Medulla oblongata (tissue), 1 donor: ENCODE data around the gene OR6S1.

Experiments used
- DNase-seq: peaks from one replicate; pipeline ENCODE4 v3.0.0-alpha.2; 2015; ENCODE audit errors: extremely low spot score

The OR6S1 gene

DNA sequence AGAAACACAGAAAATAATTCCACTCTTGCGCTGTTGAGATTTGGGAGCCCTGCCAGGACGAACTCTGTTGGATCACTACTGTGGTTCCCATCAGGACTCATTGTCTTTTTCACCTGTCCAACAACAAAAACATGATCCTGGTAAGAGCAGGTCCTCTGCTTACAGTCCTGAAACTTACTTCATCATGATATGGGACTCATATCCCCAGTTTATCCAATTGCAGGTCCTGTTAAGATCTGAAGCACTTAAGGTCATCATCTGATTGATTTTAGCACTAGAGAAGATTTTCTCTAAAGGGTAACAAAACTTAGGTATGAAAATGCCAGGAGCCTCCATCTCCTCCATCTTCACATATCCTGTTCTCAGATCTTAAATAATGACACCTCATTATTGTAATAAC lies at the start of gene OR6S1:
OR6S1 (minus strand) TSS at position 101 of the 400 bp plus-strand sequence; CDS start at position 101, 0 bp downstream.
- no peak for DNase-seq

DNA sequence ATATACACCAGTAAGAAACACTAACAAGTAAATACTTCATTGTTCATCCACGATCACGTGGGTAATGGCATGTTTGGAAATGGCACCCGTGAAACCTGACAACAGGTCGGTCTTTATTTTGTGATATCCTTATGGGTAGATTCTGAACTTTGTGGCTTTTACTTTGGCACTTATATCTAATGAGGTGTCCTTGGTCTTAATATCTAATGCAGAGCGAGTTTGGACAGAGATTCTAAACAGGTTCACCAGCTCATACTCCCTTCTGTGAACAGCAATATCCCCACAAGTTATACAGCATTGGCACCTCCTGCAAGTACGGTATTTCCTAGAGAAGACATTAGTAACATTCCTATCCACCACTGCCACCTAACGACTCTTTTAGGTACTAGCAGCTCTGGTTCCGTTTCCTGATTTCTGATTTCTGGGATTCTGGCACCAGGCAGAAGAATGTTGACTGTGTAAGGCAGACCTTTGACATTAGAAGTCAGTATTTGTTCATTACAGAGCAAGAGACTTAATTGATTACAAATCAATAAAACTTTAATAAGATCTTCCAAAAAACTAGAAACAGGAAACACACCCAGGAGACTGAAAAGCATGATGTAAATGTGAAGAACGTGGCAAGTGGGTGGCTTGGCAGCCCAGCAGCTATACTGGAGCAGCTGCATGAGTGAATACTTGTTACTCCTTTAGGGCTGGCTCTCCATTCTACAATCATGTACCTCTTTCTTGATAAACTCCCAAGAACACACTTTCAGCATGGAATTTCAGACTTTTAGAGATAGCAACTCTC lies 49.6 kb upstream of the OR6S1 start:
- peak; percentile 92 for DNase-seq

- no peak for DNase-seq
These were observed 46.8 kb upstream of the OR6S1 start, which contains the start of gene ANG for GRCh38 chr14:20688167-20688839. TSS of gene ANG (plus strand) at chr14:20688764. CDS start at chr14:20693565, 4,801 bp downstream.

DNA sequence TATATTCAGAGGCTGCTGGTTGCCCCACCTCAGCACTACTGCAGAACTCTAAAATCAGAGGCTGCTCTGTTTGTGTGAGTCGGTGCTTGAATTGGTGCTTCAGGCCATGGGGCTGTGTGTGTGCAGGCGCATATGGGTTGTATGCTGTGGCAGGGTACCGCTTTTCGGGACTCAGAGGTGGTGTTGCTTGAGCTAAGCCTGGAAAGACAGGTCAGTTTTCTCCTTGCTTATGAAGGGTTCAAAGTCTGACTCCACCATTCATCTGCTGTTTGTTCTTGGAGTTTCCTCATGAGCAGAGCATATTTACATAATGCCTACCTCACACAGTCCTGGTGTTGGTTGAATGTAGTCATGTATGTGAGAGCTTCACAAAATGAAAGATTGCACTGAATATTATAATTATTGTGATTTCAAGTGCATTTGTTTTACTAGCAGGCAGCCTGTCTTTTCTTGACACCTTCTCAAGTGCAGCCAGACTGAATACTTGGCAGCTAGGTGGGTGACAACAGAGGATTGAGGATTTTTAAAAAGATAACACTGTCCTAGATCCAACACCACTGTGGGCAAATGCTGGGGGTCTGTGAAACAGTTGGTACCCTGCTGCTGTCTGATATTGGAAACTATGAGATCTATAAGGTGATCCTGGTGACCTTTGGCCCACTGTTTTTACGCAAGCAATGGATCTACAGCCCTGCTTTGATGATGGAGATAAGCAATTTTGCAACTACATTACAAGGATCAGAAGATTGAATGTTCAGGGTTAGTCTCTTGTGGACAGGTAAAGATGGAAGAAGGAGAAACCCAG lies 46.1 kb upstream of the OR6S1 start:
- no peak for DNase-seq

DNA sequence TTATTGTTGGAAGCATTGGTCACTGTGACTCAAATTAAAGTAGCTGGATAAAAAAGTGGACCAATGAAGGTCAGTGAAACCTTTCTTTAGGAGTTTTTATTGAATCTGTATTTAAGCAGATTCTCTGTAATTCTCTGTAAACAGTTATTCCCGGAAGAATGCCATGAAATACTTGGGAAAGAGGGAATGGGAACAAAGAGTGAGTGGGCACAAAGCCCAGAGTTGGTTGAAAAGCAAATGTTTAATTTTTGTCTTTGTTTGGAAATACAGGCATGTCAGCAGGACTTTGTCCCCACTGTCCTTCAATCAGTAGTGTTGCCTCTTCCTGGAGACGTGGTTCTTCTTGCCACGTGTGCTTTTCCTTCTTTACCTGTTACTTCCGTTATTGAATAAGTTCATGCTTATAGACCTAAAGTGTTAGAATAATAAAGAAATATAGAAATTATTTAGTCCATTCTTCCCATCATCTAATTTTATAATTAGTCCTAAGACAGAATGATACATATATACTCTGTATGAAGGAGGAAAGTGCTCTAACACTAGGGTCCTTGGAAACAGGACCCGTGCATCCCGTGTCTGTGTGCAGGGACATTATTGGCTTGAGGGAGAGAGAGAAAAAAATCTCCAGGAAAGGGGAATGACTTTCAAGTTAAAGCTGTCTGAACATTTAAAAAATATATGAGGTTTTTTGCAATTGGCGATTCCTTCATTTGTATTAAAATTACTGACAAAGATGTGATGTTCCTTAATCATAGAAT lies 45.1 kb upstream of the OR6S1 start:
- DNase-seq, result no peak

GRCh38 chr14:20684662-20685456 lies 43.4 kb upstream of the OR6S1 start:
- DNase-seq, result peak; percentile 58

DNA sequence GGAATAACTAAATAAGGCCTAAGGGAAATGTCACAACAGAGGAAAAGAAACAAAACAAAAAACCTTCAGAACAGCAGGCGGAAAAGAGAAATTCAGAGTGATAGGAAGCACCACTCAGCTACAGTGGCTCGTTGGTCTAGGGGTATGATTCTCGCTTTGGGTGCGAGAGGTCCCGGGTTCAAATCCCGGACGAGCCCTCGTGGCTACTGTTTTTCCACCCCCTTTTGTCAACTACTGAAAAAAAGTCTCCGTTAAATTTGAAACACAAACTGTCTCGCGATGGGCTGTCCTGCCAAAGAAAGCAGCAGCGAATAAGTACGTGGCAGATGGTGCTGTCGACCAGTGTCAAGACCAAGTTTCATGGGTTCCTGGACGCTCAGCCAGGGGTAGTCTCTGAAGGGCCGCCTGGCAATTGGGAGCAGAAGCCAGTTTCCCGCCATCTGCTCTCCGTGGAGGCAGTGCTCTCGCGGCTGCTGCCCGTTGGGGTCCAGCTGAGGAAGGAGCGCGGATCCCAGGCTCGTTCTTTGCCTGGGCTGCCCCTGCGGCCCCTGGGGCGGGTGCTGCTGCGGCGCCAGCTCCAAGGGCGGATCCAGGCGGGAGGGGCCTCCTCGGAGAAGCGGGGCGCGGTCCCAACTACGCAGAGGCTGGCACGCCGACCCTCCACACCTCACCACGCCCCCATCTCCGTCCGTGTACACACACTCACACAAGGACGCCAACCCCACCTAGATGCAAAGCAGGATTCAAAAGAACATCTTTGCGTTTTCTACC lies 42.6 kb upstream of the OR6S1 start, which contains the start of gene RNASE4:
RNASE4 (plus strand) TSS at position 670 of the 771 bp plus-strand sequence. CDS start 14,812 bp downstream, outside the sequence.
- DNase-seq, result peak; percentile 92

- DNase-seq, result peak; percentile 96
These were observed 41.8 kb upstream of the OR6S1 start for GRCh38 chr14:20683125-20683890.

GRCh38 chr14:20682435-20683124 lies 41.1 kb upstream of the OR6S1 start:
- peak; percentile 98 for DNase-seq

DNA sequence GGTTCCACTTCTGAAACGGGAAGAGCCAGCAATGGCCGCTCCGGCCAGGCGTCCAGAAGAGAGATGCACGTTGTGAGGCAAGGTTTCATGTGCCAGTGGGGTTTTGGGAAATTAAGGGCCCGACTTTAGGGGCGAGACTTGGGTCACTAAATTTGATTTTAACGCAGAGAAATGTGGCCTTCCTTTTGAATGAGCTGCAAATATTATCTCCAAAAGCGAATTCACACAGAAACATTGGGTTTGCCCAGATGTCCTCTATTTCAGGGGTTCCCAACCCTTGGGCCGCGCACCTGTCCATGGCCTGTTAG lies 40.6 kb upstream of the OR6S1 start:
- DNase-seq, result no peak

- peak; percentile 92 for DNase-seq
These were observed 40.0 kb upstream of the OR6S1 start for GRCh38 chr14:20681348-20682126.

DNA sequence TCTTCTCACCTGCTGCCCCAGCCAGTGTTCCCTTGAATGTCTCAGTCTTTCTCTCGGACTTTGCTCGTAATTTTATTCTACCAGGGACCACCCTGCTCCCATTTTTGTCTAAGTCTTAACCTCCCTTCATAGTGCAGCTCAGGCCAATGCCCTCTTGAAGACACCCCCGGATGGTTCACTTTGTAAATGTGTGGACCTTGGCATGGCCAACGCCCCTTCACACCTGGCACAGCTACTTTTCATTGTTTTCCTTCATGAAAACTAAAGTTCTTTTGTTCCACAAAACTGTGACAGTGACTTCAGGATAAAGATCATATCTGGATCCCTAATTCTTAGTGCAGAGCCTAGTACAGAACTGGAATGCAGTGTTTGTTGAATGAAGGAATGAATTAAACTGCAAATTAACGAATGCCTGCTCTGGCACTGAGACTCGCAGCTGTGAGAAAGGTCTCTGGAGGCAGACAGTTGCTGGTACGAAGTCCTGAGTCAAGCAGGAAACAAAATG lies 39.4 kb upstream of the OR6S1 start:
- DNase-seq, result no peak

DNA sequence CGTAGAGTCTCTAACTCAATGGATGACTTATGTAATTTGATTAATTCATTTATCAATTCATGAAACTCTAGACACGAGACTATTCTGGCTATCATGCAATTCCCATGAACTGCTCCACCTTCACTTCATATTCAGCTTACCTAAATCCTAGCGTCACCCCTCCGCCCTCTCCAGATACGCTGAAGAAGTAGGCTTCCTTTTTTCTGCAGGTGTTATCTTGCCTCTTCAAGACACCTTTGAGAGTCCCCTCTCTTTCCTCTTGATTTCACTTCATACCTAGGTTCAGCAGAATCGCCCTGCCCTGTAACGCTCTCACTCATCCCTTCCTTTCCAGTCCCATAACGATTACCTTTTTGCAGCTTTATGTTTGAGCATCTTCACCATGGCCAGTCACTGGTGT lies 38.9 kb upstream of the OR6S1 start:
- no peak for DNase-seq

GRCh38 chr14:20679907-20680306 lies 38.4 kb upstream of the OR6S1 start:
- DNase-seq, result peak; percentile 65

GRCh38 chr14:20676072-20676471 lies 34.6 kb upstream of the OR6S1 start:
- no peak for DNase-seq

GRCh38 chr14:20675669-20676068 lies 34.2 kb upstream of the OR6S1 start:
- no peak for DNase-seq

GRCh38 chr14:20671597-20672283 lies 30.2 kb upstream of the OR6S1 start:
- DNase-seq, result no peak
